Suprapubic skin (tissue), 3 donors: Measurements from ENCODE around the gene MRRF.

Source experiments
- POLR2A ChIP-seq, 2 donors: fragments of 450-650 bp; IDR thresholded peaks; one replicate each; pipeline ENCODE4 v1.6.1; 2017; ENCODE audit warnings: antibody characterized with exemption in 2 of 2, mild to moderate bottlenecking in 2 of 2, moderate library complexity in 2 of 2
- TF ChIP-seq, protein P1 (sequence below), 2 donors: fragments of 200-600 bp in 1 of 2; fragments of 450-650 bp in 1 of 2; sonication (generic) in 1 of 2; IDR thresholded peaks; one replicate each; pipeline ENCODE4 v1.5.1; 2016 to 2019; ENCODE audit warnings: antibody characterized with exemption in 2 of 2, mild to moderate bottlenecking in 1 of 2, moderate library complexity in 1 of 2

DNA sequence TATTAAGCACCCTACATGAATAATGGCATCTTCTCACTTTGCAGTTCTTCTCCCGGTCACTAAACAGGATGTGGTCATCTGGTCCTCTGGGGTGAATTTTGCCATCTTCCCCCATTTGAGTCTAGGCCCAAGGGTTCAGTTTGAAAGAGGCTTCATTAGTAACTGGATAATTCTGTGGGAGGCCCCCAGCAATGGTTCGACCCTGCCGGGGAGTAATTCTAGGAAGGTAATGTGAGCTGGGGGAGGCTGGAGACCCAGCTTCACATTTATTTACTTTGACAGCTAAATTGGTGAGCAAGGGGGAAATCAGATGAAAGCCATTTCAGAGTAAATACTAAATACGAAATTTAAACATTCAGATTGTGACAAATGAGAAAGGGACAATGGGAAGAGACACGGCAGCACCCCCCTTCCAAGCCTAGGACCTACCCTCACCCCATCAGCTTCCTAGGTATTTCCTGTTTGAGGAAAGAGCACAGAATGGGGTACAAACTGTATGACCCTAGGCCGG lies 31.8 kb upstream of the MRRF start:
- TF ChIP-seq, protein P1, sequence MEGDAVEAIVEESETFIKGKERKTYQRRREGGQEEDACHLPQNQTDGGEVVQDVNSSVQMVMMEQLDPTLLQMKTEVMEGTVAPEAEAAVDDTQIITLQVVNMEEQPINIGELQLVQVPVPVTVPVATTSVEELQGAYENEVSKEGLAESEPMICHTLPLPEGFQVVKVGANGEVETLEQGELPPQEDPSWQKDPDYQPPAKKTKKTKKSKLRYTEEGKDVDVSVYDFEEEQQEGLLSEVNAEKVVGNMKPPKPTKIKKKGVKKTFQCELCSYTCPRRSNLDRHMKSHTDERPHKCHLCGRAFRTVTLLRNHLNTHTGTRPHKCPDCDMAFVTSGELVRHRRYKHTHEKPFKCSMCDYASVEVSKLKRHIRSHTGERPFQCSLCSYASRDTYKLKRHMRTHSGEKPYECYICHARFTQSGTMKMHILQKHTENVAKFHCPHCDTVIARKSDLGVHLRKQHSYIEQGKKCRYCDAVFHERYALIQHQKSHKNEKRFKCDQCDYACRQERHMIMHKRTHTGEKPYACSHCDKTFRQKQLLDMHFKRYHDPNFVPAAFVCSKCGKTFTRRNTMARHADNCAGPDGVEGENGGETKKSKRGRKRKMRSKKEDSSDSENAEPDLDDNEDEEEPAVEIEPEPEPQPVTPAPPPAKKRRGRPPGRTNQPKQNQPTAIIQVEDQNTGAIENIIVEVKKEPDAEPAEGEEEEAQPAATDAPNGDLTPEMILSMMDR (IDR thresholded peaks at IDR 0.05): no peak
- no peak for TF ChIP-seq POLR2A (IDR thresholded peaks at IDR 0.05)
